ENCODE data around the gene SLC25A42. TPM values are rescaled to one million over a fixed set of nuclear protein-coding genes. Genes with fewer than 3 reads are reported as not detected.
"Not testable (repeated sequence)": the region's sequence is repeated elsewhere in the genome, so short reads cannot be mapped to it uniquely, and the experiment has no call there.

Gene SLC25A42
- total RNA-seq, 1 donor from 2014 or later: 10.6 TPM

- Mint-ChIP-seq H3K27ac (ENCODE audit: unreplicated experiment) (no peak overlapping the region), H3K4me1 (ENCODE audit: unreplicated experiment) (no peaks in the 10 kb centered on the region), H3K36me3 (ENCODE audit: unreplicated experiment) (no peaks in the 10 kb centered on the region), H3K4me3 (ENCODE audit: unreplicated experiment) (no peak overlapping the region), H3K27me3 (ENCODE audit: unreplicated experiment) (no peaks in the 10 kb centered on the region), H3K9me3 (ENCODE audit: unreplicated experiment) (no peaks in the 10 kb centered on the region)
- no peak for TF ChIP-seq CTCF (IDR thresholded peaks at IDR 0.05)
- DNase-seq (ENCODE audit: extremely low spot score, unreplicated experiment): no peak
Measured at GRCh38 chr19:19147344-19147743, 83.5 kb downstream of the SLC25A42 start.

- not testable (repeated sequence) for H3K4me1 Mint-ChIP-seq (ENCODE audit: unreplicated experiment); H3K4me3 Mint-ChIP-seq (ENCODE audit: unreplicated experiment); H3K27me3 Mint-ChIP-seq (ENCODE audit: unreplicated experiment); H3K27ac Mint-ChIP-seq (ENCODE audit: unreplicated experiment); DNase-seq (ENCODE audit: extremely low spot score, unreplicated experiment); H3K9me3 Mint-ChIP-seq (ENCODE audit: unreplicated experiment); H3K36me3 Mint-ChIP-seq (ENCODE audit: unreplicated experiment)
Measured at GRCh38 chr19:19148504-19148903, 84.7 kb downstream of the SLC25A42 start.

GRCh38 chr19:19149435-19149834 is 85.6 kb downstream of the SLC25A42 start:
- Mint-ChIP-seq H3K27ac (ENCODE audit: unreplicated experiment) (no peak overlapping the region), H3K4me3 (ENCODE audit: unreplicated experiment) (no peak overlapping the region), H3K9me3 (ENCODE audit: unreplicated experiment) (no peaks in the 10 kb centered on the region), H3K36me3 (ENCODE audit: unreplicated experiment) (no peaks in the 10 kb centered on the region), H3K27me3 (ENCODE audit: unreplicated experiment) (no peaks in the 10 kb centered on the region), H3K4me1 (ENCODE audit: unreplicated experiment) (no peaks in the 10 kb centered on the region)
- TF ChIP-seq CTCF (IDR thresholded peaks at IDR 0.05): no peak
- DNase-seq (ENCODE audit: extremely low spot score, unreplicated experiment): no peak

- Mint-ChIP-seq H3K27me3 (ENCODE audit: unreplicated experiment) (no peaks in the 10 kb centered on the region), H3K4me1 (ENCODE audit: unreplicated experiment) (no peaks in the 10 kb centered on the region), H3K36me3 (ENCODE audit: unreplicated experiment) (peaks cover 3% of the 10 kb centered on the region), H3K27ac (ENCODE audit: unreplicated experiment) (no peak overlapping the region), H3K4me3 (ENCODE audit: unreplicated experiment) (no peak overlapping the region), H3K9me3 (ENCODE audit: unreplicated experiment) (no peaks in the 10 kb centered on the region)
- no peak for DNase-seq (ENCODE audit: extremely low spot score, unreplicated experiment)
- TF ChIP-seq CTCF (IDR thresholded peaks at IDR 0.05): no peak
Measured at GRCh38 chr19:19151418-19151817, 87.6 kb downstream of the SLC25A42 start.

GRCh38 chr19:19152668-19153384 is 89.0 kb downstream of the SLC25A42 start:
- H3K4me3 Mint-ChIP-seq (ENCODE audit: unreplicated experiment): no peak overlapping the region
- H3K27ac Mint-ChIP-seq (ENCODE audit: unreplicated experiment): no peak overlapping the region

More at GRCh38 chr19:19152668-19153384, 89.0 kb downstream of the SLC25A42 start:
- H3K9me3 Mint-ChIP-seq (ENCODE audit: unreplicated experiment): no peaks in the 10 kb centered on the region
- peaks cover 3% of the 10 kb centered on the region for H3K36me3 Mint-ChIP-seq (ENCODE audit: unreplicated experiment)
- no peaks in the 10 kb centered on the region for H3K4me1 Mint-ChIP-seq (ENCODE audit: unreplicated experiment)
- no peaks in the 10 kb centered on the region for H3K27me3 Mint-ChIP-seq (ENCODE audit: unreplicated experiment)
- TF ChIP-seq CTCF (IDR thresholded peaks at IDR 0.05): no peak
- DNase-seq (ENCODE audit: extremely low spot score, unreplicated experiment): no peak
